ENCODE results near the gene ZDHHC3.

Gene ZDHHC3

GRCh38 chr3:44924457-44925084 lies 51.4 kb downstream of the ZDHHC3 start:
- no peak for DNase-seq

GRCh38 chr3:44923632-44924456 lies 52.1 kb downstream of the ZDHHC3 start:
- DNase-seq: no peak

- DNase-seq: no peak
Observed at GRCh38 chr3:44920081-44920480, 55.9 kb downstream of the ZDHHC3 start.

- no peak for DNase-seq
Observed at GRCh38 chr3:44918581-44918980, 57.4 kb downstream of the ZDHHC3 start.

GRCh38 chr3:44918087-44918486 lies 57.9 kb downstream of the ZDHHC3 start:
- DNase-seq: no peak

- no peak for DNase-seq
Observed at GRCh38 chr3:44915702-44916438, 60.1 kb downstream of the ZDHHC3 start.

- DNase-seq: no peak
Observed at GRCh38 chr3:44914936-44915335, 61.0 kb downstream of the ZDHHC3 start.

GRCh38 chr3:44913868-44914468 lies 62.0 kb downstream of the ZDHHC3 start:
- peak; percentile 25 to 42 for DNase-seq

GRCh38 chr3:44910693-44911092 lies 65.3 kb downstream of the ZDHHC3 start:
- DNase-seq: no peak

GRCh38 chr3:44909063-44909462 lies 66.9 kb downstream of the ZDHHC3 start:
- DNase-seq: no peak

- no peak for DNase-seq
Observed at GRCh38 chr3:44907612-44908011, 68.4 kb downstream of the ZDHHC3 start.

GRCh38 chr3:44906997-44907396 lies 69.0 kb downstream of the ZDHHC3 start:
- no peak for DNase-seq

GRCh38 chr3:44905446-44906157 lies 70.4 kb downstream of the ZDHHC3 start:
- DNase-seq: no peak

- no peak for DNase-seq
Observed at GRCh38 chr3:44903751-44904150, 72.2 kb downstream of the ZDHHC3 start.

GRCh38 chr3:44903314-44903713 lies 72.7 kb downstream of the ZDHHC3 start:
- no peak for DNase-seq

- no peak for DNase-seq
Observed at GRCh38 chr3:44902628-44903027, 73.3 kb downstream of the ZDHHC3 start.

GRCh38 chr3:44899683-44900367 lies 76.1 kb downstream of the ZDHHC3 start:
- no peak for DNase-seq

- DNase-seq: no peak
Observed at GRCh38 chr3:44896440-44896839, 79.5 kb downstream of the ZDHHC3 start.

GRCh38 chr3:44894485-44894884 lies 81.5 kb downstream of the ZDHHC3 start:
- DNase-seq: no peak

- no peak for DNase-seq
Observed at GRCh38 chr3:44893097-44893496, 82.9 kb downstream of the ZDHHC3 start.

GRCh38 chr3:44892689-44893088 lies 83.3 kb downstream of the ZDHHC3 start:
- no peak for DNase-seq

GRCh38 chr3:44890852-44891251 lies 85.1 kb downstream of the ZDHHC3 start:
- no peak for DNase-seq
